Measurements from ENCODE around the gene FTO.

Gene FTO

DNA sequence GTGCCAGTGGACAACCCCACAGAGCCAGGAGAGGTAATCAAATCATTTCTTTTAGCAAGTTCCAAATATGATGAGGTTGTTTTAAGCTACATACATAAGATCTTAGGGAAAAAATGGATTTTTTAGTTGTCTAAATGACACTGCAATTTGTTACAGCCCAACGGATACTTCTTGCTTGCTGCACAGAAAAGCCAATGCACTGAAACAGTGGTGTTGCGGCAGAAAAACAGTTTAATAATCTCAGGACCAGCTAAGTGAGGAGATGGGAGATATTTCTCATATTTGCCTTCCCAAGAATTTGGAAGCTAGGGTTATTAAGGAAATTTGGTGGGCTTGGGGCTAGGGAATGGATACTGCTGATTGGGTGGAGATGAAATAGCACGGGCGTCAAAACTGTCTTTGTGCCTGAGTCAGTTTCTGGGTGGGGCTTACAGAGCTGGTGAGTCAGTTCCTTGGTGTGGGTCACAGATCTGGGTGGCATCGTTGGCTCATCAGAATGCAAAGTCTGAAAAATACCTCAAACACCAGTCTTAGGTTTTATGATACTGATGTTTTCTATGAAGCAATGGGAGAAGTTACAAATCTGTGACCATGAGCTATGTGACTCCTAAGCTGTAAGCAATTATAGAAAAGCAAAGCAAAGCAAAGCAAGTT, 327.3 kb downstream of the FTO start:
- DNase-seq = no peak

DNA sequence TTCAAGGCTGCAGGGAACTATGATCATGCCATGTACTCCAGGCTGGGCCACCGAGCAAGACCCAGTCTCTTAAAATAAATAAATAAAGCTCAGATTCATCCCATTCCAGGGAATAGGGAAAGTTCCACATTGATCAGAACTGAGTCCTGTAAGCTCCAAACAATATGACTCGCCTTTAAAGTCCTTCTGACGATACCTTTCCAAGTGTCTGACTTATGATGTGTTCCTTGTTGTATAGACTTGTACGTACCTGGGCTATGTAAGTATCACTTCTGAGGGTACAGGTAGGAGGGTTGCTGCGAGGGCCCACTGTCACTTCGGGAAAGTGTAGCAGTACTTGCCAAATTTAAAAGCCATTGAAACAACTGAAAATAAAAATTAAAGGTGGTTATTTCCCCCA, 329.8 kb downstream of the FTO start:
- DNase-seq = no peak

DNA sequence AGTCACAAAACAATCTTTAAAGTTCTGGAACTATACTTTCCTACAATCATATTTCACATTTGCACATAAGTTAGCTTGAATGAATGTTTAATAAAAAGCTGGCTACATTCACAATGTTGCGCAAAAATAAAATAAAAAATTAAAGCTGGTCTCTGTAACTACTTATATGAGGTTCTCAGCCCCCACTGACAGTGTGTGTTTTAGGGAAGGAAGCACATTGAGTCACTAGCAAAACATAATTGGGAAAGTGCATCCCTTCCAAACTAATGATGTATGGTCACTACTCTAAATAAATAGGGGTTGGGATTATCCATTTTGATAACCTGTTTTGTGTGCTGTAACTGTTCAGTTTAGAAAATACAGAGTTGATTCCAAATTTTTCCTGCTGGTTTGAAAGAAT, 330.7 kb downstream of the FTO start:
- no peak for DNase-seq

DNA sequence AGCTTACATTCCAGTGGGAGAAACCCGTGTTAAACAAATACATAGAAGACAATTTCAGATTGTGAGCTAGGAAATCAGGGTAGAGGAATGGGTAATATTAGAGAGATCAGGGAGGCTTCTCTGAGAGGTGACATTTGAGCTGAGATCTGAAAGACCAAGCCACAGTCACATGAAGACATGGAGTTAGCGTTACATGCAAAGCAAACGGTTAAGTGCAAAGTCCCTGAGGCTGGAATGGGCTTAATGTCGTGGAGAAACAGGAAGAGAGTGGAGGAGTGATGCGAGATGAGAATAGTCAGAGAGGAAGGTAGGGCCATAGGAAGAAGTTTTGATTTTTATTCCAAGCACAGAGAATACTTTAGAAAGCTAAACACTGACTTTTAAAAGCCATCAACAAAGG, 336.5 kb downstream of the FTO start:
- DNase-seq = no peak

DNA sequence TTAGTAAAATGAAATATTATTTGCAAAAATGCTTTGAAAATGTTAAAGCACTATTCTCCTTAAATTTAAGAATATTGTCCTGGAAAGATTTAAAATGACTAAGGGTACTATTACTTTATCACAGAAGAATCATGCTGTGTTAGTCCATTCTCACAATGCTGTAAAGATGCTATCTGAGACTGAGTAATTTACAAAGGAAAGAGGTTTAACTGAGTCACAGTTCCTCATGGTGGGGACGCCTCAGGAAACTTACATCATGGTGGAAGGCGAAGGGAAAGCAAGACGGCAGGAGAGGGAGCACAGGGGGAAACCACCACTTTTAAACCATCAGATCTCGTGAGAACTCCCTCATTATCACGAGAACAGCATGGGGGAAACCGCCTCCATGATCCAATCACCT, 337.0 kb downstream of the FTO start:
- no peak for DNase-seq

DNA sequence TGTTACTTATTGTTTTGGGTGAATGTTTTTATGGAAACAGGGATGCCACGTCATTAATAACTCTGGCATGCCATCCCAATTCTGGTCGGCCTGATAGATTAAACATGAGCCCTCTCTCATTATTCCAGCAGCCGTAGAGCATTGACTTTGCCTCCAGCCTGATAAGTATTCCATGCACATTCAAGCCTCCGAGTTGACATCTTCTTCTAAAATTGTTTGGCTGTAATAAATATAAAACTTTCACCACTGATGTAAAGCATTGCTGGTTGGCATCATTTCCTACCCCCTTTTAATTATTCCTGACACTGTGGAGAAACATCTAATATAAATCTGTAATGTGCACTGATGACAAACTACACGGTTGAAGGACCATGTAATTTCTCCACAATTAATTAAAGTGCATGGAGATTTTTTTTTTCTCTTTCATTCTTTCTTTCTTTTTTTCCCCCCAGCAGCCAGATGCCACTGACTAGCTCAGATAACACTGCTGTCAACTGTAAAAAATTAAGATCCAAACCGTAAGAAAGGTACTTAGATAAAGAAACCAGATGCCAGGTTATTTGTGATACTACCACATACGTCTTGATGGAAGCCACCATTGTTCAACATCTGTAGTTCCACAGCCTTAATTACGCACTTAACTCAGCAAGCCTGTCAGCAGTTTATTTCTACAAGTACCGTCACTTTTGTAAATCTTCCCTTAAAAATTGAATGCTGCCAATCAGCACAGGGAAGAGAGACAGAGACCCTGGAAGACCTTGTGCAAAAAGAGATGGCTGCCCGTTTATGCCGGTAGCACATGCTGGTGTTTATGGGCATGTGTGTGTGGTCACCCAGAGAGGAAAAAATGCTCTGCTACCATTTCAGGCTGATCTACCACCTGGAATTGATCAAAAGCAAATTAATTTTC, 344.9 kb downstream of the FTO start:
- no peak for DNase-seq

DNA sequence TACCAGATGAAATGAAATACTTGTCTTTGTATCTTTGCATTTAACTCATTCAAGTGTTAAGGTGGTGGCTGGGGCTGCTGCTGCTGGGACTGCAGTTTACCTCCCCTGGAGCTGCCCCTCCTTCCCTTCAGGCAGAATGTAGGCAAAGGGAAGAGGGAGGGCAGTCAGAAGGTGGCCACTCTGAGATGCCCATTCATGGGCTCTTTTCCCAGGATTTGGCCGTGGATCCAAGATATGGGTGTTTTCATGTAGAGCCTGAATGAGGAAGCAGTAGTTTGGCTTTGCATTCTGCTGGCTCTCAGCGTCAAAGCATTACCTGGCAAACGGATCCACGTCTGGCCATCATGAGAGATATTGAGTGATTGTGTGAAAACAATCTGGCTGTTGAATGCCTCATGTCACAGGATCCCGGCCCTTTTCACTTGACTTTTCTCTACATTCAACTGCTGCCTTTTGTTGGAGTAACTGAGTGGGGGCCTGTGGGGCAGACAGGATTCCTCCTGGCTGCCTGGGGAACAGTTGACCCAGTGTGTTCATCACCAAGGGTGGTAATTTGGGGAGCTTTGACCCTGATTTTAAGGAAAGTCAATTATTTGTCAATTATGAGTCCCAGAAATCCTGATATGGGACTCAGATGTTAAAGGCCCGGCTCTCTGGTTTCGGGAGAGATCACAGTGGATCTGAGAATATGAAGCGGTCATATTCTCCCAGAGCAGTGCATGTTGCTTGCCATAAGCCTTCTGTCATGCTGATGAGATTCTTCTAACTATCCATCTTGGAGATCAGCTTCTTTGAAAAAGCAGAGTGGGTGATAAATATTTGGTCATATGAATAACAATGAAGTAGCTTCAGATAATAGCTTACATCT, 345.9 kb downstream of the FTO start:
- no peak for DNase-seq

DNA sequence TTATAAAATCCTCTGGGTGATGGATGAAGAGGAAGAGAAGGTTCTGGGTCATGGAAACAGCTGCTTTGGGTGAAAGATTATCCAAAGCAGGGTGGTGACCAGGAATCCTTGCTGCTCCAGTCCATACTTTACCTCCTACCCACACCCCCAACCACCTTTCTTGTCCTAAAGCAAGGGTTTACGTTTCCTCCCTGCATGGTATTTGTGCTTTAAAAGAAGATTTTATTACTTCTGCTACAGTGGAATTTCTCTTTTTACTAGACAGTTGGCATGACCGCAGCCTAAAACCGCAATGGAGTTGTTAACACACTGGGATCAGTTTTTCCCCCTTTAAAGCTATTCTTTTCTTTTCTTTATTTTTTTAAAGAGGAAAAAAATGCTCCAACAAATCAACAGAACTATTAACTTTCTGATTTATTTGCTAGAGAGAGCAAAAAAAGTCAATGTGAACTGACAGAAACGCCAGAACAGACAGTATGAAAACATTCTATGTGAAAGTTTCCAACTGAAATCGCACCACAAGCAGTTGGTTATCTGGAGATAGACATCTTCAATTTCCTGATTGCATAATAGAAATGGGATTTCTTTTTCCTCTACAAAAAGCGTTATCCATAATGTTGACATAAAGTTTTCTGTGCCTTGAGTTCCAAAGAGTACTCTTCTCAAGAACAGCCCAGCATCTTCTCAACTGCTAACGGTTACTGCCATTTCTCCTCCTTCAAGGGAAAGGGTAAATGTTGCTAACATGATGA, 346.7 kb downstream of the FTO start:
- no peak for DNase-seq

DNA sequence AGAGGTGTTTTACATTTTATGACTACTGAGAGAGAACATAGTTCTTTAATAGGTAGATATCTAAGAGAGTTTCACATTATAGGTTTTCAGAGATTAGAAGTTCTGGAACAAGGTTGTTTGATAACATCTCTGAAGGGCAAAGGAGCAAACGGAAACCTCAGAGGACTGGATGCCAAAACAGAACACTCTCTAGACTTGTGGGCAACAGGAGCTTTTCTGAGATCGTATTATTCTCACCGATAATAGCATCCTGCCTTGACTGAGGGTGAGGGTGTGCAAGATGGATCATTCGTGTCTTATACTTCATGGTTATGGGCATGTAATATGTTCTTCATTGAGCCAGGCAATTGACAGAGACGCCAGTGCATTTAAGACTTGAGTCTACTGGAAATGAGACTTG, 347.9 kb downstream of the FTO start:
- no peak for DNase-seq

DNA sequence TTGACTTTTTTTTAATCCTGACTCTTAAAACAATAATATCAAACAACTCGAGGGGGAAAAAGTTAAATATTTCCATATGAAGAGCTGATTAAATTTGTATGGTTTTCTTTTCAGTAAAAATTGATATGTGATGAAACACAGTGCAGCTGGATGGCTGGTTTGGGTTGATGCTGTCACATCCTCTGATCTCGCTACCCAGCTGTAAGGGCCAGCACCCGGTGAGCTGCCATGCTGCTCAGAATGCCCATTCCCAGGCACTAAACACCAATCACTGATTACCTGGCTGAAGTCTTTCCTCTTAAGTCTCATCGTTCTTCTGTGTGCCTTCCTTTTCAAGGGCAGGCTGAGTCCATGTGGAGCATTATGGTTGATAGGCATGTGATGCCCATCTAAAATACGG, 348.3 kb downstream of the FTO start:
- DNase-seq = no peak

DNA sequence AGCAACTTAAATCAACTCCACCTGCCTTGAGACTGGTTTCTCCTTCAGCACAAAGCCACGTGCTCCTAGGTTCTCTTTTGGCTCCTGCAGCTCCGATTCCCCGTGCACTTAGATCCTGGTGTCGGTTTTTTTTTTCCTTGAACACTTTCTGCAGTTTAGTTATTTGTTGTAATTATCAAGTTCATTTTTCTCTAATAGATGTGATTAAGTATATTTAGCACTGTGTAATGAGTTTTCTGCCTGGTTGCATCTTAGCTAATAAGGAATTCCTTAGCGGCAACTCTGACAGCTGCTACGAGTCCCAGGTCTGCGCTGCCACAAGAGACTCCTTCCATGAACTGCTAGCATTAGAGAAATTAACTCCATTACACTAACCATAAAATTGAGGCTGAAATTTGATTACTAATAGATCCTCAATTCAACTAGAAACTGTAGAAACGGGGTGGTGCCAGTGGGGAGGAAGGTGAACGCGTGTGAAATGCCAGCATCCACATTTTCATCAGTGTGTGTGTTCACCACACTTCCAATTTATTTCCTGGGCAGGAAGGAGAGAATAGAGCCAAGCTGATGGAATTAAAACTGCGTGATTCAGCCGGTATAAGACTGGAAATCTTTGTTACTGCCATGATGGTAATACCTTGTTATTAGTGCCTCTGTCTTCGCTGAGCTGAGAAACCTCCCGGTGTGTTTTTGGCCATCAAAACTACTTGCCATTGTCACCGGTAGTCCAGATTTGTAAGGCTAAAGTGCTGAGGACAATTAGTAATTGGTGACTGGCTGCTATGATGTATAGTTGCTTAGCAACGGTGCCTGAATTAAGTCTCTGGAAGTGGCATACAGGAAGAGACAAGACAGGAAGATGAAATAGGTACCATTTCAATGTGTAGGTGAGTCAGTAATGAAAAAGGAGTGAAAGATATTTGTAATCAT, 350.2 kb downstream of the FTO start:
- DNase-seq = no peak

DNA sequence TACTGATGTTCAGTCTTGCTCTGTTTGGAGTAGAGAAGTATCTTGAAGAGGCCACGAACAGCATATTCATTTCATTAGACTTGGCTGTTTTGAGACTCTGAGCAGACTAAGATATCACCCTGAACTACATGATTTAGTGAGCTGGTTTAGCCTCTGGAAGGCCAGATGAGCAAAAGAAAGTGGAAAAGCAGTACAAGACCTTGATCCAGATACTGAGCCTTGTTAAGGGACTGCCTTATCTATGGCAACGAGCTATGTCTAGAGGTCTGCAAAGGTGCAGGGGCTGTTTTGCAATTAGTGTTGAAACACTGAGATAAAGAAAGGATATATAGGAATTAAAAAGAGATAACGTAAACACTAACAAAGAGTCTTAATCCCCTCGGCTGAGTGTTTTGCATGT, 351.2 kb downstream of the FTO start:
- DNase-seq = no peak

DNA sequence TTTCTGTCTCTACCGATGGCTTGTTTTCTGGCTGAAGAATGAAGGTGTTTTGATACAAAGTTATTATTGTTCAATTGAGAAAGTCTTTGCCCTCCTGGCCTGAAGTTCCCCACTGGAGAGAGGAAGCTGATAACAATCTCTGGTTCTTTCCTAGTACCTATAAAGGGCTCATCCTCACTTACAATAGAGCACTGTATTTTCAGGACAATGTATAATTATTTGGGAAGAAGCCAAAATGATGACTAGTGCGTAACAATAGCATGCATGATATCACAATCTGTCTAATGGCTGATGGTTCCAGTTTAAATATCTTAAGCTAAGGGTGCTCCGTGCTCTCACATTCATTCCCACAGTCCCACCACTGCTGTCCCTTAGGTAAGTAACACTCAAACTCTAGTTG, 351.9 kb downstream of the FTO start:
- DNase-seq = no peak

DNA sequence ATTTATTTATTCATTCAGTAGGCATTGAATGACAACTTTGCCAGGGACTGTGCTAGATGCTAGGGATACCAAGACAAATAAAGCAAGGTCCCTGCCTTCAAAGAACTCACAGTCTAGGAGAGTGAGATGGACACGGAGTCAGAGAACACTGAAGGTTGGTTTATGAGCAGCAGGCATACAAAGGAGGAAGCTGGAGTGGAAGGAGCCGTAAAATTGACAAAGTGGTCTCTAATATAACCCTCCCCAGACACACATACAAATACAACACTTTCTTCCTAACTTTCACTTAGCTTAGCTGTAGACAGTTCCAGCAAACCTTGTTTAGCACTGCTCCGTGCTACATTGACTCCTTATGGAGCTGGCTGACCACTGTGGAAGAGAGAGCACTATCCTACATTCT, 353.0 kb downstream of the FTO start:
- no peak for DNase-seq

DNA sequence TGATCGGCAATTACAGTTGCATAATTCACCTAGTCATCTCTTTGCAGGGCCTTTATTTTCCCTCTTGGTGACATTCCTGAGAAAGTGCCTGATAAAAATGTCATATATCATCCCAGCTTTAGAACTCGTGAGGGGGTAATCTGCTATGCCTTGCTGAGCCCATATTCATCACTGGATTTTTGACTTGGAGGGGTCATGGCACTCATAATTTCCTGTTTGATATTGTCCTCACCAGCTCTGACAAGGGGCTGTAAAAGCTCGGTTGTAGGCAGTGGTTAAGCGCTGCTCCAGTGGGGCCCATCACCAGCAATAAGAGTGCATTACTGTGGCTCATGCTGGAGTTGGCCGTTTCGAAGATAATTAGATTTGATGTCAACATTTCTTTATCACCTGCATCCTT, 355.4 kb downstream of the FTO start:
- no peak for DNase-seq

DNA sequence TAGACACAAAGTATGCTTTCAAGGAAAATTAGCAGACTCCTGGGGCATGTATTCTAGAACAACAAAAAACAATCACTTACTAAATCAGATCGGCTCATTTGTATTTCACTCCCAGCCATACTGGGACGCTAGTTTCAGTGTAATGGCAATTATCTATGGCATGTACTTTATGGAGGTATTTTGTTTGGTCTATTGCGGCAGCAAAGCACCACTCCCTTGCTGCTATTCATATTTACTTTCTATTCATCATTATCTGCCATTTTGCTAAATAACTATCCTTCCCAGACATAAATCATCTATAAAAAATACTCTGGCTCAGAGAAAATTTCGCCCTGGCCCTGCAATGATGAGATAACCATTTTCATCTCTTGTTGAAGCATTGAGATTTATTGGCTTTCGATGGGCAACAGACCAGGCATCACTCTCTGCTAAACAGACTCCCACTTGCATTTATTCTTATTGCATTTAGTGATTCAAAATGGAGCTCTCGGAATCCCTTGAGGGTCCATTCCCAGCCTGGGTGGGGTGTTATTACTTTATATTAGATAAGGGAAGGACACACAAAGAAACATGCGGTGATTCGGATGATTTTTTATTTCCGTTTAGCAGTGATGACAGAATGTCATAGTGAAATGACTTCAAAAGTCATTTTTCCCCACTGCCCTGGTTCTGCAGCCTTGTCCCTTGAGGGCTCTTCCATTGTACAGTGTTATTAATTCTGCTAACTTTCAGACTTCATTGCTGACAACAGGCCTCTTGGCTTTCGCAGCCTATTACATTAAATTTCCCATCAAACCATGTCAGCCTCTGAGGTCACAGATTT, 356.9 kb downstream of the FTO start:
- DNase-seq = no peak

DNA sequence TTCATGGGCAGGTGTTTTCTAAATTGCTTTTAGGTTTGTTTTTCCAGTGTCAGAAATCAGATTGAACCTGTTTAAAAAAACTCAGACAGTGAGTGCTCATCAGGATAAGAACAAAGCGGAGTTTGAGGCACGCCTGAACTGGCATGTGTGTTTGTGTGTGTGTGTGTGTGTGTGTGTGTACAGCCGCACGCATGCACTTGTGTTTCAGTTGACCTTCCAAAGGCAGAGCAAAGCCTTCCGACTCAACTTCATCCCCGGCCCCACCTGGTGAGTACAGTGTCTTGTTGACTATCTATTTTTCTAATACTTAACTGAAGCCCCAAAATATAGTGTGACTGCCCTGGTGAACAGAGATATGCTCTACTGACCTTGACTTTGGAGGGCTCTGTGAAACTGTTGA, 357.5 kb downstream of the FTO start:
- no peak for DNase-seq

DNA sequence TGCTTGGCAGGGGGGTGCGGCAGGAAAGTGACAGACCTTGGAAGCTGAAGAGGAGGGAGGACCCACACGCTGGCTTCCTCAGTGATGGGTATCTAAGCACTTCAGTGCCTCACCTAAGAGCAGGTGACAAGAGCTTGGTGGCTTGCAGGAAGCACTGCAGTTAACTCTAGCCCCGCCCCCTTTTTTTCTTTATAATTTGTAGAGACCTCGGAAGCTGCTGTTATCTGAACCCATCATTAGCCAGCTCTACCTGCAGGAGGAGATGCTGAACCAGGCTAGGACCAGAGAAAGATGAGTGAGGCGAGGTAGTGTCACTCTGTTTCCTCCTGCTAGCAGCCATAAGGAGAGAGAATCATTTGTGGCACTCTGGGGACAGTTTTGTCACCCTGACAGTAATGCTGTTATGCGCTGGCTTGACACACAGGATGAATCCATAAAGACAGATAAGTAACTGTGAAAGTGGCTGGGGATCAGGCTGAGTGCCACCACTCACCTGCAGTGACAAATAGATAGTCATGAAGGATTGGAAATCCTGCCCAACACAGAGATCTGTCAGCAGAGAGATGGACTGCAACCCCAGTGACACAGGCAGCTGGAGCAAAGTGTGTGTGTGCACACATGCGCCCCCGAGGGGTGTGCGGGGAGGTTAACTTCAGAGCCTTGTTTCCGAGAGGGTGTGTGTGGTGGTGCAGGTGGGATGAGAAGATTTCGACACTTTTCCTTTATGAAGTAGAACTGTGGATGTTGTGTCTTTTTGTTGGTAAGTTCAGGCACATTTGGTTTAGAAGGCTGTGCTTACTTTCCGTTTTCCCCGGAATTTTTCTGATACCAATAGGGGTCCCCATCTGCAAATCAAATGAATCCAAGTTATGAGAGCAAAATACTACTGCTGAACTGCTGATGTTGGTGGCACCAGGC, 358.7 kb downstream of the FTO start:
- no peak for DNase-seq

DNA sequence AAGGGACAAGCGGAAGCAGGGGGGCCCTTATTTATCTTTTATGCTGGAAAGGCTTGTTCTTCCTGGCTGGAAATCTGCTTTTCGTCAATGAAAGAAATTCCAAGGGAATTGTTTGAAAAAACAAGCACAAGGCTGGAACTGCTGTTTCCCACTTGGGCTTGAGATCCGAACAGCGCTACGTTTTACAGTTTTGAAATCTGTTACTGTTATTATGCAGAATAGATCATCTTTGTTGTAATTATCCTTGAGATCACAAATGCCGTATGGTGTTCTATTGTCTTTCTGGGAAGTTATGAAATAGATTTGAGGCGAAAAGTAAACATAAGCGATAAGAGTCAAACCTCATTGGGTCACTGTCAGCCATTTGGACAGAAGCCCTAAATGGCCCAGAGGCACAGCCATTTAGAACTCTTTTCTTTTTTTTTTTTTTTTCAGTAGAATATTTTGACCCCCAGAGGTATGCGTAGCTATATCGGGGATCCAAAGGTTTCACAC, 359.4 kb downstream of the FTO start:
- DNase-seq = no peak

Measured in NK-92 treated with Interleukin-12 subunit alpha and Interleukin-12 subunit beta, amount 100 ng/mL, for 24 hours (cell line).